Fibroblast of skin of right quadriceps (primary cell): Measurements from ENCODE around the gene KLK1.

ENCODE experiments used
- DNase-seq: peaks from one replicate; pipeline ENCODE4 v3.0.0-alpha.2; 2013

The KLK1 gene

GRCh38 chr19:50835785-50836542 lies 12.4 kb upstream of the KLK1 start:
- peak; percentile 41 for DNase-seq

DNA sequence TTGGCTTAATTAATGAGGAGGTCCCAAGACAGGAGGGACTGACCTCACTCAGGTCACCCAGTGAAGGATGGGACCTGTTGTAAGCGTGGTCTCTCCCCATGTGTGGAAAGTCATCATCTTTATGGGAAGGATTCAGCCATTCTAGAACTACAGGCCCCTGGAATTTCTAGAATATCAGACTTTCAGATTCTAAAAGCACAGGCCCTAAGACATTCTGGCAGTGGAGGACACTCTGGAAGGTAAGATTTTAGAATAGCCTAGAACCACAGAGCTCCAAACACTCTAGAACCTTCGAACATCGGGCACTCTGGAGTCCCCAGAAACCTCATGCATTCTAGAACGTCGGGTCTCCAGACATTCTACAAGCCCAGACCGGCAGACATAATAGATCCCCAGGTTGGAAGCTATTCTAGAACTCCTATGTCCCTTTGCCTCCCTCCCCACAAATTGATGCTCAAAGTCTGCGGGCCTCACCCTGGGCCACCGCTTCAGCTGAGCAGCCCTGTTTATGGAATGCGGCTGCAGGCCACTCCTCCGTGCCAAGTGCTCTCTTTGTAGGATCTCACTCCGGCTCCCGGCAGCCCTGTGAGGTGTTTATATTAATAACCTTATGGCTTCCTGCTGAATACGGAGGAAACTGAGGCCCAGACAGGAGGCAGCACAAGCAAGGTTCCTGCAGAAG lies 11.7 kb upstream of the KLK1 start:
- no peak for DNase-seq

DNA sequence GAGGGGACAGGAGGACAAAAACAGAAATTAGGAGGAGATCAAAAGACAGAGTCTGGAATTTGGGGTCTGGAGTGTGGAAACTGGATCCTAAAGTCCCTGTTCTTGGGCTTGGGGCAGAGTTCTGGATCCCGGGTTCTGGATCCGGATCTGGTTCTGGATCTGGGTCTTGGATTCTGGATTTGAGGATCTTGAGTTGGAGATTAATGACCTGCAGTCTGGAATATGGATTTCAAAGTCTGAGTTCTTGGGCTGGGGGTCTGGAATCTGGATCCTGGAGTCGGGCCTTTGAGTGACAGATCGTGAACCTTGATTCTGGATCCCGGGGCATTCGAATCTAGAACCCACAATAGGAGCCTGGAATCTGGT lies 10.2 kb upstream of the KLK1 start:
- no peak for DNase-seq

GRCh38 chr19:50833117-50833801 lies 9.7 kb upstream of the KLK1 start, which contains the start of gene KLK15:
KLK15 (minus strand) TSS chr19:50833574; CDS start chr19:50831492, 2,082 bp downstream.
- no peak for DNase-seq

- no peak for DNase-seq
Measured at GRCh38 chr19:50832666-50833065, 9.1 kb upstream of the KLK1 start.

- DNase-seq = no peak
Measured at GRCh38 chr19:50831026-50831396, 7.4 kb upstream of the KLK1 start.

GRCh38 chr19:50830266-50831025 lies 6.9 kb upstream of the KLK1 start:
- no peak for DNase-seq

DNA sequence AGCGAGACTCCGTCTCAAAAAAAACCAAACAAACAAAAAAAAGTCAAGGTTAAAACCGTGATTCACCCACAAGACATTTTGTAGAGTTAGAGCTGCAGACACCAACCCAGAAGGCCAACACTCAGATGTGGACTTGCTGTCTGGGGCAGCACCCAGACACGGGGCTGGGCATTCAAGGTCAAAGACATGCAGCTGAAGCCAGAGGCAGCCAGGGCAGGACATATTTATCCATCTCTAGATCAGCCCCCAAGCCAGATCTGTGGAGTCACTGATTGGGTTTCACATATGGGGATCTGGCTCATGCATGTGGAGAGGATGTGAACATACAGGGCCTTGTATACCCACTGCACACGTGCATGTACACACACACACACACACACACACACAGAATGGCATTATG lies 6.2 kb upstream of the KLK1 start:
- DNase-seq = no peak

GRCh38 chr19:50827476-50827875 lies 3.9 kb upstream of the KLK1 start:
- no peak for DNase-seq

GRCh38 chr19:50826492-50827240 lies 3.1 kb upstream of the KLK1 start:
- DNase-seq = no peak

DNA sequence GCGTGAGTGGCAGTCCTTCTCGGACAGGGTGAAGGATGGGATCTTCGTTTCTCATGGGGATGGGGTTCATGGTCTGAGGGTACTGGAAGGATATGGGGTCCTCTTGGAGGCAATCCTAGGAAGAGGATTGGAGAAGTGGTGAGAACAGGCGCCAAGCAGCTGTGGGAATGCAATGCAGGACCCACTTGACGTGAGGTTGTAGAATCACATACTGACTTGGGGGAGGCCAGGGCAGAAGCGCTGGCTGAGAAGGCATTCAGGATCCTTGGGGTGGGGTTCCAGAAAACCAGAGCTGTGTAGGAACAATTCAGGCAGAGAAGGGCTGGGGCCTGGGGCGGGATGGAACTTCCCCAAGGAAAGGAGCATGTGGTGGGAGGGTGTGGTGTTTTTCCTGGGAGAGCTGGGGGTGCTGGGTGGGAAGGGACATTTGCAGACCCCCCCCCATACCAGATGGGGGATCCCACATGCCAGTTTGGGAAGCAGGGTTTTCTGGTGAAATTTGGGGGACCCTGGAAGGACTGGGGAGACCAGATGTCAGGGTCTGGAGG lies 852 bp downstream of the KLK1 start:
- no peak for DNase-seq

- DNase-seq = no peak
Measured at GRCh38 chr19:50821622-50822021, 2.0 kb downstream of the KLK1 start.

GRCh38 chr19:50821248-50821612 lies 2.4 kb downstream of the KLK1 start:
- no peak for DNase-seq

GRCh38 chr19:50820549-50821247 lies 2.9 kb downstream of the KLK1 start:
- DNase-seq = no peak

DNA sequence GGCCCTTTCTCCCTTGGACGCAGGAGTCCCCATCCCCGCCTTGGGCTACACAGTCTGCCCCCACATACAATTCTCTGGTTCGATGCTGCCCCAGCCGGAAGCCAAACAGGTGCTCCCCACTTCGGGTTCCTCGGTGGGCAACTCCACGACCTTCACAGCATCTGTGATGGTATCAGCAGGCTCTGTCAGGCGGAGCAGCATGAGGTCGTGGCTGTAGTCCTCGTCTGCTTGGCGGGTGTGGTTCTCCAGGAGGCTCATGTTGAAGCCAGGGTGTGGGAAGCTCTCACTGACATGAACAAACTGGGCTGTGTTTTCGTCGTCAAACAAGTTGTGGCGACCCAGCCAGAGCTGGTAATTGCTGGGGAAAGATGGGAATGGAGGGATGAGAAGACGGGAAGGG lies 3.5 kb downstream of the KLK1 start:
- no peak for DNase-seq

GRCh38 chr19:50819636-50820035 lies 4.0 kb downstream of the KLK1 start:
- no peak for DNase-seq

GRCh38 chr19:50818859-50819472 lies 4.6 kb downstream of the KLK1 start:
- DNase-seq = no peak

- no peak for DNase-seq
Measured at GRCh38 chr19:50817941-50818858, 5.4 kb downstream of the KLK1 start.

DNA sequence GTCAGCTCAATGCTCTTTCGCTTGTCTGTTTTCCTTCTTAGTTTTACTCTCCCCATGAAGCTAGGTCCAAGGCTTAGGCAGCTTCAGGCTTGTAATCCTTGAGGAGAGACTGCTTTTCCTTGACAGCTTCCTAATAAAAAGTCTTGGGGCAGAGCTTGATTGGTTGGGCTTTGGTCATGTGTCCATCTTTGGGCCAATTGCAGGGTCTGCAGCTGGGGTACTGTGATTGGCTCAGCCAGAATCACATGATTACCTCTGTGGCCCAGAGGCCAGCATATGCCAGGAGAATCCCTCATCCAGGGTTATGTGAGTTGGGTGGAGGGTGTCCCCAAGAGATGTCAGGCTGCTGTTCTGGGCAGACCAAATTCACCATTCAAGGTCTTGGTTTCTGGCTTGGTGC lies 8.1 kb downstream of the KLK1 start:
- DNase-seq = no peak

GRCh38 chr19:50814883-50815282 lies 8.7 kb downstream of the KLK1 start:
- no peak for DNase-seq
